ENCODE results near the gene IQCN.

IQCN gene

GRCh38 chr19:18297308-18297707, 23.1 kb upstream of the IQCN start:
- no peaks in the 10 kb centered on the region for H3K36me3 ChIP-seq (ENCODE audit: insufficient read depth, low read length)
- H3K9me3 ChIP-seq (ENCODE audit: control insufficient read depth, insufficient read depth, low read length), result no peaks in the 10 kb centered on the region
- peaks cover 5% of the 10 kb centered on the region for H3K4me1 ChIP-seq (ENCODE audit: insufficient read depth, low read length)
- H3K9ac ChIP-seq (ENCODE audit: low read depth, low read length), result no peak overlapping the region

- no peaks in the 10 kb centered on the region for H3K9me3 ChIP-seq (ENCODE audit: control insufficient read depth, insufficient read depth, low read length)
- H3K36me3 ChIP-seq (ENCODE audit: insufficient read depth, low read length), result no peaks in the 10 kb centered on the region
- H3K9ac ChIP-seq (ENCODE audit: low read depth, low read length), result no peak overlapping the region
- H3K4me1 ChIP-seq (ENCODE audit: insufficient read depth, low read length), result peaks cover 8% of the 10 kb centered on the region
Measured at GRCh38 chr19:18295034-18295451, 20.8 kb upstream of the IQCN start.

- Histone ChIP-seq H3K9me3 (ENCODE audit: control insufficient read depth, insufficient read depth, low read length) (no peaks in the 10 kb centered on the region), H3K36me3 (ENCODE audit: insufficient read depth, low read length) (no peaks in the 10 kb centered on the region), H3K9ac (ENCODE audit: low read depth, low read length) (no peak overlapping the region), H3K4me1 (ENCODE audit: insufficient read depth, low read length) (peaks cover 11% of the 10 kb centered on the region)
Measured at GRCh38 chr19:18294467-18294864, 20.2 kb upstream of the IQCN start.

- no peaks in the 10 kb centered on the region for H3K9me3 ChIP-seq (ENCODE audit: control insufficient read depth, insufficient read depth, low read length)
- H3K36me3 ChIP-seq (ENCODE audit: insufficient read depth, low read length), result no peaks in the 10 kb centered on the region
- peak overlapping the region; percentile 60; the same call in 1 of the 2 replicates for H3K9ac ChIP-seq (ENCODE audit: low read depth, low read length)
- peaks cover 11% of the 10 kb centered on the region for H3K4me1 ChIP-seq (ENCODE audit: insufficient read depth, low read length)
Measured at GRCh38 chr19:18293642-18294466, 19.6 kb upstream of the IQCN start.

DNA sequence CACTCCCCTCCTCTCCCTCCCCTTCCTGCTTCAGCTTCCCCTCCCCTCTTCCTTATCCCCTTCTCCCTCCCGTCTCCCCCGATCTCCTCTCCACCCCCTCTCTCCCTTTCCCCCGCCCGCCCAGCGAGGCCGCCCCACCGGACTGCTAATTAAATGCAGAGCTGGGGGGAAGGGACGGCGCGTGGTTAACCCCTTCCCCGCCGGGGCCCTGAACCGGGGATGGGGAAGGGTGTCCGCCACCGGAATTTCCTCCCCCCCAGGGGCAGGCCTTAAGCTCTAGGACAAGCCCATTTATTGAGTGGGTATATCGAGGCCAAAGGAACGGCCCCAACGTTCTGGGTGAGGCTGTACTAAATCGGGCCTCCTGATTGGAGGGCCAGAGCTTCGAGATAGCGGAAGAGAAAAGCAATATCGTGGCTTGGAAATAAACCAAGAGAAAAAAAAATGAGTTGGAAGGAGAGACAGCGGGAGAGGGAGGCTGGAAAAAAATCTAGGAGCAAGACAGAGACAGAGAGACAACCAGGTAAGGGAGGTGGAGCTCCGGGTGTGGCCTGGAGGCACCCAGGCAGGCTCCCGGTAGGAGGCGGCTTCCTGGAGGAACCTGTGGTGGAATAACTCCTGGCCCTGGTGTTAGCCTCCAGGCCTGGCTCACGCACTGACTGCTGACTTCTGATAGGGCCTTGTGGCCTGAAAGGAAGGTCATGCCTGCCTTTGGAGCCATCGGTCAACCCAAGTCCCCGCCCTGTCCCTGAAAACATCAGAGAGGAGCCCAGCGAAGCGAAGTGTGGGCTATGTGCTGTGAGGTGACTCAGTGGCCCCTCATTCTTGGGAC, 18.8 kb upstream of the IQCN start:
- Histone ChIP-seq H3K9ac (ENCODE audit: low read depth, low read length) (peak overlapping the region; percentile 94), H3K36me3 (ENCODE audit: insufficient read depth, low read length) (no peaks in the 10 kb centered on the region), H3K4me1 (ENCODE audit: insufficient read depth, low read length) (peaks cover 11% of the 10 kb centered on the region), H3K9me3 (ENCODE audit: control insufficient read depth, insufficient read depth, low read length) (no peaks in the 10 kb centered on the region)

DNA sequence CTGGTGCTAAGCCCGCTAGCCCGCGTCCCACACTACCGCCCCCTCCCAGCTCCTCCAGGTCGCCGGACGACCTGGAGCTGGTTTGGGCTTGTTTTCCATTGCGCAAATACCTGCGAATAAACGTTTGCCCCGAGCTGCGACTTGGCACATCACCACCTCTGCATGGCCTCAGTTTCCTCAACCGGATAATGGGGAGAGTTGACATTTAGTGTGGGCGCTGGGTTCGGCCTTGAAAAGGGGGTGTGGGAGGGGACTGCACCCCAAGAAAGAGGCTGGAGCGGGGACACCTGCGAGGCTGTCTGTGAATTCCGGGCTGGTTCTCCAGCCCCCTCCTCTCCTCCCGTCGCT, 18.2 kb upstream of the IQCN start:
- Histone ChIP-seq H3K36me3 (ENCODE audit: insufficient read depth, low read length) (no peaks in the 10 kb centered on the region), H3K9ac (ENCODE audit: low read depth, low read length) (peak overlapping the region; percentile 94), H3K9me3 (ENCODE audit: control insufficient read depth, insufficient read depth, low read length) (no peaks in the 10 kb centered on the region), H3K4me1 (ENCODE audit: insufficient read depth, low read length) (peaks cover 11% of the 10 kb centered on the region)

- peak overlapping the region; percentile 94 for H3K9ac ChIP-seq (ENCODE audit: low read depth, low read length)
- no peaks in the 10 kb centered on the region for H3K36me3 ChIP-seq (ENCODE audit: insufficient read depth, low read length)
- H3K4me1 ChIP-seq (ENCODE audit: insufficient read depth, low read length), result peaks cover 11% of the 10 kb centered on the region
Measured at GRCh38 chr19:18291590-18292461, 17.6 kb upstream of the IQCN start.

DNA sequence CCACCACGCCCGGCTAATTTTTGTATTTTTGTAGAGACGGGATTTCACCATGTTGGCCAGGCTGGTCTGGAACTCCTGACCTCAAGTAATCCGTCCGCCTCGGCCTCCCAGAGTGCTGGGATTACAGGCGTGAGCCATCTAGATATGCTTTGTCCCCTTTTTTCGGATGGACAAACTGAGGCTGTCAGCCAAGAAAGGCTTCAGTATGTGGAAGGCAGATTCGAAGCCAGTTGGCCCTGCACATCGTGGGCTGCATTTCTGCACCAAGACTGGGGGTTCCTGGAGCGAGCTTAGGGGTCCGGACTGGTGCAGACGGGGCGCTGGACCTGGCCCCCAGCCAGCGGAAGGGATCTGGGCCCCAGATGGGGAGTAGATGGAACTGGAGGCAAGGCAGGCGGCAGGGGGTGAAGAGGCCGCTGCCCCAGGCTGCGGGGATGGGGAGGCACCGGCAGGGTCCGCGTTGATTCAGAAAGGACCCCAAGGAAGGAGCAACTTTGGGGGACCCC, 16.8 kb upstream of the IQCN start:
- peak overlapping the region; percentile 94 for H3K9ac ChIP-seq (ENCODE audit: low read depth, low read length)

More at GRCh38 chr19:18291590-18292461, 17.6 kb upstream of the IQCN start:
- H3K9me3 ChIP-seq (ENCODE audit: control insufficient read depth, insufficient read depth, low read length), result no peaks in the 10 kb centered on the region

GRCh38 chr19:18290302-18291018, 16.2 kb upstream of the IQCN start:
- no peaks in the 10 kb centered on the region for H3K36me3 ChIP-seq (ENCODE audit: insufficient read depth, low read length)
- H3K4me1 ChIP-seq (ENCODE audit: insufficient read depth, low read length), result peaks cover 14% of the 10 kb centered on the region
- no peak overlapping the region for H3K9ac ChIP-seq (ENCODE audit: low read depth, low read length)
- no peaks in the 10 kb centered on the region for H3K9me3 ChIP-seq (ENCODE audit: control insufficient read depth, insufficient read depth, low read length)

More for the DNA sequence above, 16.8 kb upstream of the IQCN start:
- Histone ChIP-seq H3K36me3 (ENCODE audit: insufficient read depth, low read length) (no peaks in the 10 kb centered on the region), H3K4me1 (ENCODE audit: insufficient read depth, low read length) (peaks cover 14% of the 10 kb centered on the region), H3K9me3 (ENCODE audit: control insufficient read depth, insufficient read depth, low read length) (no peaks in the 10 kb centered on the region)

GRCh38 chr19:18289471-18290301, 15.4 kb upstream of the IQCN start:
- Histone ChIP-seq H3K9me3 (ENCODE audit: control insufficient read depth, insufficient read depth, low read length) (no peaks in the 10 kb centered on the region), H3K36me3 (ENCODE audit: insufficient read depth, low read length) (no peaks in the 10 kb centered on the region), H3K9ac (ENCODE audit: low read depth, low read length) (no peak overlapping the region), H3K4me1 (ENCODE audit: insufficient read depth, low read length) (peaks cover 14% of the 10 kb centered on the region)

- no peaks in the 10 kb centered on the region for H3K36me3 ChIP-seq (ENCODE audit: insufficient read depth, low read length)
- peaks cover 10% of the 10 kb centered on the region; the same call in 1 of the 2 replicates for H3K4me1 ChIP-seq (ENCODE audit: insufficient read depth, low read length)
- peak overlapping the region; percentile 69 for H3K9ac ChIP-seq (ENCODE audit: low read depth, low read length)
- H3K9me3 ChIP-seq (ENCODE audit: control insufficient read depth, insufficient read depth, low read length), result no peaks in the 10 kb centered on the region
Measured at GRCh38 chr19:18287836-18288772, 13.9 kb upstream of the IQCN start.

GRCh38 chr19:18286973-18287635, 12.9 kb upstream of the IQCN start:
- Histone ChIP-seq H3K4me1 (ENCODE audit: insufficient read depth, low read length) (peaks cover 10% of the 10 kb centered on the region; the same call in 1 of the 2 replicates), H3K9me3 (ENCODE audit: control insufficient read depth, insufficient read depth, low read length) (no peaks in the 10 kb centered on the region), H3K9ac (ENCODE audit: low read depth, low read length) (peak overlapping the region; percentile 69)

More at GRCh38 chr19:18286973-18287635, 12.9 kb upstream of the IQCN start:
- no peaks in the 10 kb centered on the region for H3K36me3 ChIP-seq (ENCODE audit: insufficient read depth, low read length)
